GM23248 (cell line): Measurements from ENCODE around the gene PARD3B.

ENCODE experiments used
- EZH2 ChIP-seq: fragments of 200-600 bp; sonication (generic); IDR thresholded peaks from 2 replicates; pipeline ENCODE4 v1.6.1; 2018; ENCODE audit warnings: antibody characterized with exemption, mild to moderate bottlenecking; ENCODE audit not compliant: insufficient read depth, poor library complexity, severe bottlenecking
- EZH2phosphoT487 ChIP-seq: fragments of 200-600 bp; sonication (generic); IDR thresholded peaks from 2 replicates; pipeline ENCODE4 v1.6.1; 2018; ENCODE audit warnings: antibody characterized with exemption, moderate library complexity, mild to moderate bottlenecking, low read depth; ENCODE audit not compliant: insufficient read depth

DNA sequence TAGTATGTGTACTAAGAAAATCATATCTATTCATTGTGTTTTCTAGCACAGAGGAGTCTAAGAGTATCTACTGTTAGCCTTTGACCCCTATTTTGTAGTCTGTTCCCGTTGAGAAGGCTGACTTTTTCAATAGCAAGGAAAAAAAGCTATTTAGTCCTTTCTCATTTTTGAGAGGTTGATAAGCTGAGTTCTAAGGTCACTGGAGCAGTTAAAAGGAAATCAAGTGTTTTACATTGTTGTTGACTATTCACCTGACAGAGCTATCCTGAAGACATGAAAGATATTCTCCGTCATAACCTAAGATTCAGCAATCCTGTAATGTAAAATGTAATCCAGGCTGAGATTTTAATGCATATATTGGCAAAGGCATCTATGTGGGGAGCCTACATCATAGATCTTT is 856.7 kb downstream of the PARD3B start:
- no peak for TF ChIP-seq EZH2
- no peak for TF ChIP-seq EZH2phosphoT487
